Activated CD8-positive, alpha-beta T cell treated with anti-CD3 and anti-CD28 coated beads, Interleukin-2, amount 10 ng/mL, durations not matched to agents 7 days and 5 days (primary cell): ENCODE results near the gene ITGB3. TPM values are rescaled to one million over a fixed set of nuclear protein-coding genes. Genes with fewer than 3 reads are reported as not detected.

Experiments used
- ATAC-seq: fragments of 150-1000 bp; cut with Tn5 transposase; one replicate; pipeline ENCODE4 v1.10.0; 2021; ENCODE audit warnings: moderate library complexity
- CTCF ChIA-PET: fragments of 350-600 bp; sonication (Branson Sonifier 250); formaldehyde crosslinking; loops from one replicate; lab custom pipeline; 2021; ENCODE audit warnings: antibody characterized with exemption; lab: Charles Lee
- POLR2A ChIA-PET: fragments of 350-600 bp; sonication (Branson Sonifier 250); formaldehyde crosslinking; loops from one replicate; lab custom pipeline; 2021; ENCODE audit warnings: antibody characterized with exemption; lab: Charles Lee
- DNase-seq: peaks from one replicate; pipeline ENCODE4 v3.0.0-alpha.2; 2020
- H3K27ac Mint-ChIP-seq: one replicate; pipeline ENCODE4 v1.8.0; 2021; ENCODE audit warnings: mild to moderate bottlenecking, mixed read lengths
- H3K27me3 Mint-ChIP-seq: one replicate; pipeline ENCODE4 v1.8.0; 2021; ENCODE audit warnings: low read depth, mixed read lengths
- H3K36me3 Mint-ChIP-seq: one replicate; pipeline ENCODE4 v1.8.0; 2021; ENCODE audit warnings: low read depth, mixed read lengths
- H3K4me1 Mint-ChIP-seq: one replicate; pipeline ENCODE4 v1.8.0; 2021; ENCODE audit warnings: low read depth, mixed read lengths
- H3K4me3 Mint-ChIP-seq: one replicate; pipeline ENCODE4 v1.8.0; 2021; ENCODE audit warnings: mild to moderate bottlenecking, mixed read lengths
- H3K9me3 Mint-ChIP-seq: one replicate; pipeline ENCODE4 v1.8.0; 2022; ENCODE audit warnings: mixed read lengths; ENCODE audit not compliant: insufficient read depth
- total RNA-seq, 2 experiments: library from RNA; stranded (reverse); gene quantifications; one replicate each; pipeline ENCODE4 v1.2.3, GENCODE V29; 2021

Gene ITGB3
- total RNA-seq, 2 experiments from 2014 or later = 0.29 to 0.73 TPM

GRCh38 chr17:47292206-47292605, 38.6 kb downstream of the ITGB3 start:
- no peaks in the 10 kb centered on the region for H3K4me1 Mint-ChIP-seq
- no peak overlapping the region for H3K27ac Mint-ChIP-seq
- H3K36me3 Mint-ChIP-seq = no peaks in the 10 kb centered on the region
- DNase-seq (no peak), ATAC-seq (no peak)
- peaks cover 14% of the 10 kb centered on the region for H3K27me3 Mint-ChIP-seq
- CTCF ChIA-PET = no interaction called here
- H3K4me3 Mint-ChIP-seq = no peak overlapping the region
- H3K9me3 Mint-ChIP-seq = no peaks in the 10 kb centered on the region
- POLR2A ChIA-PET = no interaction called here

GRCh38 chr17:47295037-47295873, 41.6 kb downstream of the ITGB3 start:
- no peak for DNase-seq
- POLR2A ChIA-PET = no interaction called here
- no peak overlapping the region for H3K27ac Mint-ChIP-seq
- no peak overlapping the region for H3K4me3 Mint-ChIP-seq
- peaks cover 13% of the 10 kb centered on the region for H3K27me3 Mint-ChIP-seq
- ATAC-seq = no peak
- CTCF ChIA-PET = interaction anchor here (1.3 kb wide), 1 partner anchor 65 kb away, joined by 6 read pairs; no protein-coding TSS in a partner anchor
- no peaks in the 10 kb centered on the region for H3K36me3 Mint-ChIP-seq
- no peaks in the 10 kb centered on the region for H3K9me3 Mint-ChIP-seq
- H3K4me1 Mint-ChIP-seq = no peaks in the 10 kb centered on the region

- Mint-ChIP-seq H3K9me3 (no peaks in the 10 kb centered on the region), H3K36me3 (no peaks in the 10 kb centered on the region), H3K27me3 (peaks cover 11% of the 10 kb centered on the region), H3K4me3 (no peak overlapping the region), H3K27ac (no peak overlapping the region), H3K4me1 (no peaks in the 10 kb centered on the region)
- ATAC-seq (no peak), DNase-seq (no peak)
- ChIA-PET CTCF (interaction anchor here (1.3 kb wide), 1 partner anchor 65 kb away, joined by 6 read pairs; no protein-coding TSS in a partner anchor), POLR2A (no interaction called here)
Measured at GRCh38 chr17:47295874-47296255, 42.2 kb downstream of the ITGB3 start.

- no peaks in the 10 kb centered on the region for H3K36me3 Mint-ChIP-seq
- ChIA-PET POLR2A (no interaction called here), CTCF (no interaction called here)
- ATAC-seq (no peak), DNase-seq (no peak)
- no peak overlapping the region for H3K27ac Mint-ChIP-seq
- H3K9me3 Mint-ChIP-seq = no peaks in the 10 kb centered on the region
- no peaks in the 10 kb centered on the region for H3K4me1 Mint-ChIP-seq
- no peak overlapping the region for H3K4me3 Mint-ChIP-seq
- H3K27me3 Mint-ChIP-seq = peaks cover 10% of the 10 kb centered on the region
Measured at GRCh38 chr17:47297661-47298400, 44.2 kb downstream of the ITGB3 start.

- H3K27me3 Mint-ChIP-seq = peaks cover 10% of the 10 kb centered on the region
- ChIA-PET POLR2A (no interaction called here), CTCF (no interaction called here)
- no peak for ATAC-seq
- H3K4me3 Mint-ChIP-seq = no peak overlapping the region
- H3K9me3 Mint-ChIP-seq = no peaks in the 10 kb centered on the region
- no peak overlapping the region for H3K27ac Mint-ChIP-seq
- no peaks in the 10 kb centered on the region for H3K36me3 Mint-ChIP-seq
- no peak for DNase-seq
- H3K4me1 Mint-ChIP-seq = no peaks in the 10 kb centered on the region
Measured at GRCh38 chr17:47298712-47299111, 45.1 kb downstream of the ITGB3 start.

GRCh38 chr17:47299239-47299910, 45.7 kb downstream of the ITGB3 start:
- ChIA-PET CTCF (no interaction called here), POLR2A (no interaction called here)
- Mint-ChIP-seq H3K27ac (no peak overlapping the region), H3K4me1 (no peaks in the 10 kb centered on the region), H3K36me3 (no peaks in the 10 kb centered on the region), H3K4me3 (no peak overlapping the region), H3K27me3 (peaks cover 8% of the 10 kb centered on the region), H3K9me3 (no peaks in the 10 kb centered on the region)
- DNase-seq (no peak), ATAC-seq (no peak)

- Mint-ChIP-seq H3K27ac (no peak overlapping the region), H3K4me1 (peaks cover 8% of the 10 kb centered on the region), H3K4me3 (no peak overlapping the region), H3K9me3 (no peaks in the 10 kb centered on the region), H3K27me3 (peaks cover 10% of the 10 kb centered on the region), H3K36me3 (no peaks in the 10 kb centered on the region)
- ChIA-PET POLR2A (no interaction called here), CTCF (interaction anchor here (1.0 to 1.9 kb wide), 2 partner anchors 12 to 72 kb away, joined by 3 to 9 read pairs; no protein-coding TSS in a partner anchor)
- ATAC-seq = no peak
- no peak for DNase-seq
Measured at GRCh38 chr17:47300718-47301117, 47.1 kb downstream of the ITGB3 start.

- ATAC-seq = no peak
- Mint-ChIP-seq H3K4me3 (no peak overlapping the region), H3K27me3 (peaks cover 10% of the 10 kb centered on the region), H3K4me1 (peaks cover 9% of the 10 kb centered on the region), H3K27ac (no peak overlapping the region), H3K9me3 (no peaks in the 10 kb centered on the region), H3K36me3 (no peaks in the 10 kb centered on the region)
- POLR2A ChIA-PET = no interaction called here
- CTCF ChIA-PET = interaction anchor here (1.0 to 1.9 kb wide), 2 partner anchors 11 to 72 kb away, joined by 3 to 9 read pairs; no protein-coding TSS in a partner anchor
- no peak for DNase-seq
Measured at GRCh38 chr17:47301161-47301560, 47.5 kb downstream of the ITGB3 start.

GRCh38 chr17:47301831-47302230, 48.2 kb downstream of the ITGB3 start:
- Mint-ChIP-seq H3K9me3 (no peaks in the 10 kb centered on the region), H3K36me3 (no peaks in the 10 kb centered on the region), H3K4me1 (peaks cover 11% of the 10 kb centered on the region), H3K4me3 (no peak overlapping the region), H3K27ac (no peak overlapping the region), H3K27me3 (peaks cover 10% of the 10 kb centered on the region)
- ChIA-PET POLR2A (no interaction called here), CTCF (interaction anchor here (1.9 kb wide), 1 partner anchor 10 kb away, joined by 9 read pairs; no protein-coding TSS in a partner anchor)
- DNase-seq = no peak
- ATAC-seq = no peak

- ATAC-seq (no peak), DNase-seq (no peak)
- Mint-ChIP-seq H3K4me1 (peaks cover 11% of the 10 kb centered on the region), H3K36me3 (no peaks in the 10 kb centered on the region), H3K27me3 (peaks cover 10% of the 10 kb centered on the region), H3K27ac (no peak overlapping the region), H3K4me3 (no peak overlapping the region), H3K9me3 (no peaks in the 10 kb centered on the region)
- CTCF ChIA-PET = interaction anchor here (0.7 kb wide), 1 partner anchor 10 kb away, joined by 3 read pairs; no protein-coding TSS in a partner anchor
- POLR2A ChIA-PET = no interaction called here
Measured at GRCh38 chr17:47304186-47304585, 50.6 kb downstream of the ITGB3 start.

GRCh38 chr17:47305302-47305923, 51.8 kb downstream of the ITGB3 start:
- Mint-ChIP-seq H3K36me3 (no peaks in the 10 kb centered on the region), H3K27me3 (peaks cover 10% of the 10 kb centered on the region), H3K4me3 (no peak overlapping the region), H3K4me1 (peaks cover 11% of the 10 kb centered on the region), H3K27ac (no peak overlapping the region), H3K9me3 (no peaks in the 10 kb centered on the region)
- DNase-seq (no peak), ATAC-seq (no peak)
- POLR2A ChIA-PET = no interaction called here
- CTCF ChIA-PET = interaction anchor here (1.1 kb wide), 1 partner anchor 12 kb away, joined by 3 read pairs; no protein-coding TSS in a partner anchor
